T-helper 1 cell treated with Interleukin-12 subunit alpha and Interleukin-12 subunit beta and Interleukin-4 antibody, amounts not matched to agents 30 ng/mL and 1 ng/mL, for 36 hours (primary cell): ENCODE results near the gene OSBPL7. TPM values are rescaled to one million over a fixed set of nuclear protein-coding genes. Genes with fewer than 3 reads are reported as not detected.

Experiments
- intact Hi-C: fragments of 100-400 bp; cut with micrococcal nuclease; formaldehyde crosslinking; loops from one replicate; pipeline ENCODE4 v1.15.1; 2024
- total RNA-seq: library from RNA; stranded (reverse); gene quantifications from 2 replicates; pipeline ENCODE4 v1.2.3, GENCODE V29; 2022

Gene OSBPL7
- total RNA-seq, 1 donor from 2014 or later = 36.3 TPM

- intact Hi-C loops = no loop called here
Measured at GRCh38 chr17:47847341-47848197, 26.0 kb upstream of the OSBPL7 start.

GRCh38 chr17:47846716-47847340 is 25.2 kb upstream of the OSBPL7 start:
- intact Hi-C loops = no loop called here

GRCh38 chr17:47845716-47846075 is 24.1 kb upstream of the OSBPL7 start:
- intact Hi-C loops = no loop called here

GRCh38 chr17:47844814-47845715 is 23.5 kb upstream of the OSBPL7 start:
- intact Hi-C loops = loop anchor here (1.0 kb wide), 1 partner anchor 7 kb away; no protein-coding TSS in a partner anchor

- intact Hi-C loops = loop anchor here (1.0 kb wide), 1 partner anchor 8 kb away; no protein-coding TSS in a partner anchor
Measured at GRCh38 chr17:47844227-47844626, 22.6 kb upstream of the OSBPL7 start.

GRCh38 chr17:47843391-47843730 is 21.8 kb upstream of the OSBPL7 start:
- intact Hi-C loops = no loop called here

- intact Hi-C loops = loop anchor here (1.0 to 2.0 kb wide), 6 partner anchors 10 to 183 kb away; partner anchors contain the start of genes LRRC46, MRPL10 and PNPO
Measured at GRCh38 chr17:47841488-47842291, 20.1 kb upstream of the OSBPL7 start.

- intact Hi-C loops = loop anchor here (1.0 to 2.0 kb wide), 6 partner anchors 10 to 184 kb away; partner anchors contain the start of genes LRRC46, MRPL10 and PNPO
Measured at GRCh38 chr17:47840742-47841487, 19.3 kb upstream of the OSBPL7 start, which contains the start of gene SCRN2. TSS of gene SCRN2 (minus strand) at chr17:47841273. CDS start at chr17:47840843, 430 bp downstream.

- intact Hi-C loops = loop anchor here (2.0 kb wide), 2 partner anchors 101 to 185 kb away; partner anchors contain the start of gene PNPO
Measured at GRCh38 chr17:47840001-47840741, 18.6 kb upstream of the OSBPL7 start.

- intact Hi-C loops = no loop called here
Measured at GRCh38 chr17:47839071-47839470, 17.5 kb upstream of the OSBPL7 start.

- intact Hi-C loops = no loop called here
Measured at GRCh38 chr17:47838636-47839035, 17.0 kb upstream of the OSBPL7 start.

GRCh38 chr17:47837401-47838039 is 15.9 kb upstream of the OSBPL7 start:
- intact Hi-C loops = no loop called here

GRCh38 chr17:47836601-47837000 is 15.0 kb upstream of the OSBPL7 start:
- intact Hi-C loops = no loop called here

- intact Hi-C loops = loop anchor here (5.0 kb wide), 2 partner anchors 273 to 1358 kb away; partner anchors contain the start of gene SNX11
Measured at GRCh38 chr17:47834756-47835155, 13.2 kb upstream of the OSBPL7 start.

GRCh38 chr17:47831934-47832327 is 10.3 kb upstream of the OSBPL7 start:
- intact Hi-C loops = loop anchor here (1.0 to 5.0 kb wide), 9 partner anchors 9 to 1360 kb away; partner anchors contain the start of genes CDK5RAP3, KPNB1, NFE2L1 and OSBPL7

- intact Hi-C loops = loop anchor here (1.0 to 5.0 kb wide), 9 partner anchors 10 to 1361 kb away; partner anchors contain the start of genes CDK5RAP3, KPNB1, NFE2L1 and OSBPL7
Measured at GRCh38 chr17:47831003-47831933, 9.7 kb upstream of the OSBPL7 start, which contains the start of the genes LRRC46 and MRPL10. TSS of gene LRRC46 (plus strand) at chr17:47831670. CDS start at chr17:47831990, 320 bp downstream. TSS of gene MRPL10 (minus strand) at chr17:47831541. CDS start at chr17:47831511, 30 bp downstream.
